ENCODE data around the gene CATSPERZ.

The CATSPERZ gene

DNA sequence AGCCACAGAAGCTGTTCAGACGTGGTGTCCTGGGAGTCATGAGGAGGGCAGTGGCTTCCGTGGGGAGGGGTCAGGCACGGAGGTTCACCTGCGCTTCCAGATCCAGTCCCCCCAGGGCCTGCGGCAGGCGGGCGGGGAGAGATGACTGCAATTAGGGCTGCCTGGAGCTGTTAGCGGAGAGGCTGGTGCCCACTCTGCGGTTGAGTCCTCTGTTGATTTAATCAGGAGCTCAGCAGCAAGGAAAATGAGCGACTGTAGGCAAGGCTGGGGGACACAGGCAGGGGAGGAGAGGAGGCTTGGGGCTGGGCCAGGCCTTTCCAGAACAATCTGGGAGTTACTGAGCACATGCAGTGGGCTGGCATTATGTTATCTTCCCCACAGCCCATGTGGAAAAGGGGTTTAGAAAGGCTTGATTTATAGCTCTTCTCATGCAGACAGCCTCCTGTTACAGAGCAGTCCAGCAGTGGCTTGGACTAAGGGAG lies 35.7 kb upstream of the CATSPERZ start:
- no peak for DNase-seq

DNA sequence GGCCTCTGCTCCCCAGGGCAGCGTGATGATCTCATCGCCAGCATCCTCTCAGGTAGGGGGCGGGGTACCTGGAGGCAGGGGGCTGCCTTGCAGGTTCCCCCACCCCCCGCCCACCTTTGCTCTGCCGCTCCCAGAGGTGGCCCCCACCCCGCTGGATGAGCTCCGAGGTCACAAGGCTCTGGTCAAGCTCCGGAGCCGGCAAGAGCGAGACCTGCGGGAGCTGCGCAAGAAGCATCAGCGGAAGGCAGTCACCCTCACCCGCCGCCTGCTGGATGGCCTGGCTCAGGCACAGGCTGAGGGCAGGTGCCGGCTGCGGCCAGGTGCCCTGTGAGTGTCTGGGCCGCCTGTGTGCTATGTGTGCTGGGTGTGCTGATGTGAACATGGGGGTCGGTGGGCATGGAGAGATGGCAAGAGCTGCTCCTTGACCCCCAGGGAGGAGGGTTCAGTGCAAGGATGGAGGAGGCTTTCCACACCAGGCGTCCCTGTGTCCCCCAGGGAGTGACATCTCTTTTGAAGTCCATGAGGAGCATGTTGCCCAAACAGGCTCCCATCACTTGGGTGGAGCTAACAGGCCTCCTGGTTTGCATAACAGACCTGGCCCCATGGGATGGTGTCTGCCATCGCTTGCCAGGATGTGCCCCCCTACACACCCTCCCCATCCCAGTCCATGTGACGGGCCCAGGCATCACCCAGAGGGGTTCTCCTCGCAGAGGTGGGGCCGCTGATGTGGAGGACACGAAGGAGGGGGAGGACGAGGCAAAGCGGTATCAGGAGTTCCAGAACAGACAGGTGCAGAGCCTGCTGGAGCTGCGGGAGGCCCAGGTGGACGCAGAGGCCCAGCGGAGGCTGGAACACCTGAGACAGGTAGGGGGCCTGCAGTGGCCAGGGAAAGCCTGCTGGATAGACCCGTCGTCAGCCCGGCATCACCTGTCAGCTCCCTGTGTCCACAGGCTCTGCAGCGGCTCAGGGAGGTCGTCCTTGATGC lies 34.7 kb upstream of the CATSPERZ start:
- no peak for DNase-seq

GRCh38 chr11:64266339-64266738 lies 33.8 kb upstream of the CATSPERZ start:
- no peak for DNase-seq

GRCh38 chr11:64267207-64267945 lies 32.8 kb upstream of the CATSPERZ start:
- no peak for DNase-seq

GRCh38 chr11:64268025-64268892 lies 31.9 kb upstream of the CATSPERZ start:
- DNase-seq, result no peak

GRCh38 chr11:64268893-64269539 lies 31.1 kb upstream of the CATSPERZ start:
- DNase-seq, result peak; percentile 40 to 62

DNA sequence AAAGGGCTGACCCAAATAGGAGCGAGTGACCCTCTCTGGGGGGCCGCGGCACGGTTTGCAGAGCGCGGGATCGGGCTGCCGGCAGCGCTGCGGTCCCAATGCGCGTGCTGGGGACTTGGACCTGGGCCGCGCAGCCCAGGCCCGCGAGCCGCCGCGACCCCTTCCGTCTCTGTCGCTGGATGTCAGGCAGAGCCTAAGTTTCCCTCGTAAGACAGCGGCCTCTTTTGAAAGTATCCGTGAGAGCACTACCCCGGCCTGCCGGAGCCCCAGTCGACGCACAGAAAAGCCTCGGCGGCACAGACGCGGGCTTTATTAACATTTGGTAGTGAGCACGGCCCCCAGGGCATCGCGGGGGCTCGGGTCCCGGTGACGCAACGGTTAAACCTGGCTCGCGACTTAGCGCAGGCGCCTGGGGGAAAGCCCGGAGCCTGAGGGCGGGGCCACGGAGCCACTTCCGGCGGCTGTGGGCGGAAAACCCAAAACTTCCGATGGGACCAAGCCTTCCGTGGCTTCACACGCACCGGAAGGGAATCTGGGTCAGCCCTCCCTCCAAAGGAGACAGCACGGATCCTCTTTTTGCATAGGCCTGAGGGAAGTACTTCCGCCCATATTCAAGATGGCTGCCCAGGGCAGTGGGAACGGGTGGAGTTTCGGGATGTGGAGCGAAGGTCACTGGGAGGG lies 30.5 kb upstream of the CATSPERZ start:
- peak; percentile 99 for DNase-seq

DNA sequence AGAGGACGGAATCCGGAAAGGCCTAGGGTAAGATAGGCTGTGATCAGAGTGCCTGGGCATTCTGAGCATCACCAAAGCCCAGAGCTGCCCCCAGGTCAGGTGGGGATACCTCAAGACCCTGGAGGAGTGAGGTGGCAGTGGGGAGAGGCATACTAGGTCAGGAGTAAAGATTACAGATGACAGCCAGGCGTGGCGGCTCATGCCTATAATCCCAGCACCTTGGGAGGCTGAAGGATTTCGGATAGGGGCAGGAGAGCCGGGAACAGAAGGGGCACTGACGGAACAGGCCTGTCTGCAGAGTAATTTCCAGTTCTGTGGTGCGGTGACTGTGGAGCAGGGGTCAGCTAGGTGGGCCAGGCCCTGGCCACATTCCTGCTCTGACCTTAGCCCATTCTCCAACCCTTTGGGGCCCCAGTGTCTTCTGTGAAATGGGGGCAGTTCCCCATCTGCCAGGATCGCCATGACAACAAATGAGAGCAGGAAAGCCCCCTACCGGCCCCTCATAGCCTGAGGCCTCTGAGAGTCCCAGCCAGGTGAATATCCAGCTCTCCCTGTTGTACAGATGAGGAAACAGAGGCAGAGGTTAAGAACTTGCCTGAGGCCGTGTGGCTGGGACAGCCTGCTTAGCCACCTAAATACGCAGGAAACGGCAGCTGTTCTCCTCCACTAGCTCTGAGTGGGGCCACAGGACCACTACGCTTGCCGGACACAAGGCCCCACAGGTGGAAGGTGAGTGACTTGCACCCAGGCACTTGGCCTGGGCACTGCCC lies 24.9 kb upstream of the CATSPERZ start:
- no peak for DNase-seq

- no peak for DNase-seq
Observed at GRCh38 chr11:64275841-64276240, 24.3 kb upstream of the CATSPERZ start.

GRCh38 chr11:64276653-64277431 lies 23.3 kb upstream of the CATSPERZ start:
- no peak for DNase-seq

DNA sequence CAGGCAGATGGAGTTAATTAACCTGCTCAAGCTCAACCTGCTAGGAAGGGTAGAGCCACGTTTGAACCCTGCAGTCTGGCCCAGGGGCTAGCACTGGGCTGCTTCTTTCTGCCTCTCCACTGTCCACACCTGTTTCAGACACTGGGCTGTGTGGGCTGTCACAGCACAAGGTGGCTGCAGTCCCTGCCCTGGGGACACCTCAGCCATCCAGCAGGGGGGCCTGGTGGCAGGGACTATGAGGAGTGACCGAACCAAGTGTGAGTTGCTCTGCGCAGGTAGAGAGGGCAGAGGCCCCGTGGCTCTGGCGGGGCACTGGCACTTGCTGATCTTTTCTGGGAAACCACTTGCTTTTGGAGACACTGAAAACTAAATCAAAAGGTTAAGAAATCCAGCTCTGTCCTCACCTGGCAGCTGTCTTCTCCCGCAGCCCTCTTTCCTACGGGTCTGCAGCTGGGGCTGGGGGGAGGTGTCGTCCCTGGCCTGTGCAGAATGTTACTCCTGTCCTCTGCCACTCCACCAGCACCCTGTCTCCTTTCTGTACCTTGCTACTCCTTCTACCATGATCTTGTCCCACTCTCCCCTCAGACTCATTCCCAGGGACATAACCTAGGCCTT lies 21.5 kb upstream of the CATSPERZ start:
- DNase-seq, result no peak

DNA sequence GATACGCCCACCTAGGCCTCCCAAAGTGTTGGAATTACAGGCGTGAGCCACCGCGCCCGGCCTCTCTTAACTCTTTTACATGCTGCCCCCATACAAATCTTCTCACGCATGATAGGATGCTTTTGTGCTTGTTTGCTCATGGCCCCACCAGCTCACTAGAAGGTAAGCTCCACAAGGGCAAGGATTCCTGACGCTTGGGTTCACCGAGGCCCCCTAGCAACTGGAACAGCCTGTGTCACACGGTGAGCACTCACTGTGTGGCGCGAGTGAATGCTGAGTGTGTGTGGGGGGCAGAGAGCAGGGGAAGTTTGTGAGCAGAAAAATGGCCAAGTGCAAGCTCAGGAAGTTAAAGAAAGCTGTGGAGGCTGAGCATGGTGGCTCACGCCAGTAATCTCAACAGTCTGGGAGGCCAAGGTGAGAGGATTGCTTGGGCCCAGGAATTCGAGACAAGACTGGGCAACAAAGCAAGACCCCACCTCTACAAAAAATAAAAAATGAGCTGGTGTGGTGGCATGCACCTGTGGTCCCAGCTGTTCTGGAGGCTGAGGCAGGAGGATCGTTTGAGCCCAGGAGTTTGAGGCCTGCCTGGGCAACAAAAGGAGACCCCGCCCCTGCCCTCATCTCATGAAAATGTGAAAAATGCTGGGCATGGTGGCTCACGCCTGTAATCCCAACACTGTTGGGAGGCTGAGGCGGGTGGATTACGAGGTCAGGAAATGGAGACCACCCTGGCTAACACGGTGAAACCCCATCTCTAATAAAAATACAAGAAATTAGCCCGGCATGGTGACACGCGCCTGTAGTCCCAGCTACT lies 18.0 kb upstream of the CATSPERZ start:
- DNase-seq, result no peak

DNA sequence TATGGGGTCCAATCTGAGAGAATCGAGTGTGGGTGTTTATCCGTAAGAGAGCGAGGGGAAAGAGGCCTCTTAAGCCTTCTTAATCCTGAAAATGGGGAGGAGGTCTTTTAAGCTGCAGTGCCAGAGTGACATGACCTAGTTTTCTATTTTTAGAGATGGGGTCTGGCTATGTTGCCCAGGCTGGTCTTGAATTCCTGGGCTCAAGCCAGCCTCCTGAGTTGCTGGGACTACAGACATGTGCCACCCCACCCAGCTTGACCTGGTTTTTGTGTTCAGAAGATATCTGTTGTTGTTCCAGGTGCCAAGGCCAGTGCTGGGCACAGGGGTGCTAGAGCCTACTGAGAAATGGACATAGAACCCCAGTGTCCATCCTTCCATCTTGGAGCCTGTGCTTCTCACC lies 17.1 kb upstream of the CATSPERZ start:
- DNase-seq, result no peak

DNA sequence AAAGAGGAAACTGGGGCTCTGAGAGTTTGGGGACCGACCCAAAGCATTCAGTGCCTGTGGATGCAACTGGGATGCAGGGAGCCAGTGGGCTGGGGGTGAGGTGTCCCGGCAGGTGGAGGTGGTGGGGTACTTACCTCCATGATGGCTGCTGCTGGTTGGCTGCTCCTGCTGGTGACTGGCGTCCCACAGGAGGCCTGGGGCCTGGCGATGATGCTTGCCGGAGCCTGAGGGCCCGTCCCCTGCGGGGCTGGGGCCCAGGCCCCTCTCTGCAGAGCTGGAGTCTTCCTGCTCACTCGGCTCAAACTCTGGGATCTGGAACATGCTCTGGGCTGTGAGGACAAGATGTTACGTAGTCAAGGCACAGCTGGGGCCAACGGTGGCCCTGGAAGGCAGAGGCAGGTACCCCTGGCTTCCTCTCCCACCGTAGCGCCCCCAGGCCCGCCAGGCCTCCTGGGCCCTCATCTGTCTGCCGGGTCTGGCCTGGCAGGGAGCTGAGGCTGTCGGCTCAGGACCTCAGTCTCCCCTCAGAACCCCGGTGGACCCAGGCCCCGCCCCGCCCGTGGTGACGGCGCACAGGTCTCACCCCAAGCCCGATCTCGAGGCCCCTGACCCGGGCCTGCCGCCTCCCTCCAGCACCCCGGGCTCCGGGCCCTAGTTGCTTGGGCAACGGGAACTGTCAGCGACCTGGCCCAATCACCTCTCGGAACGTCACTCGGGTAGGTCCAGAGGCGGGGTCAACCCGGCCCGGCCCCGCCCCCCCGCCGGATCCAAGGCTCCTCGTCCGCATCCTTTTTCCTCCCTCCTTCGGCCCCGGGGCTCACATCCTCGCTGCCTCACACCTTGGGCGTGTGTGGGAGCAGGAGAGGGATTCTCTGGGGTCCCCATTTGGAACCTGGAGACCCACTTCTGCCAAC lies 15.9 kb upstream of the CATSPERZ start, which contains the start of gene BAD:
Gene BAD (minus strand): TSS at position 618 of the 914 bp plus-strand sequence. CDS start 297 bp downstream, at position 321.
- DNase-seq, result peak; percentile 84 to 90

- DNase-seq, result peak; percentile 53 to 71
Observed at GRCh38 chr11:64284962-64285884, 14.9 kb upstream of the CATSPERZ start, which contains the start of gene GPR137. Gene GPR137 (plus strand): TSS chr11:64285848. CDS start chr11:64286525, 677 bp downstream.

Measured in SHP77 (cell line).